Type B pancreatic cell (in vitro differentiated cells): ENCODE data around the gene MAP2K6. TPM values are rescaled to one million over a fixed set of nuclear protein-coding genes. Genes with fewer than 3 reads are reported as not detected.

Experiments
- DNase-seq: peaks from one replicate; pipeline ENCODE4 v3.0.0; 2021; ENCODE audit warnings: mixed read lengths; ENCODE audit not compliant: unreplicated experiment; ENCODE audit errors: extremely low spot score
- H3K27ac Mint-ChIP-seq: 2 replicates; pipeline ENCODE4 v1.8.0; 2021; ENCODE audit warnings: mild to moderate bottlenecking, mixed read lengths
- H3K27me3 Mint-ChIP-seq: 2 replicates; pipeline ENCODE4 v1.8.0; 2021; ENCODE audit warnings: mixed read lengths
- H3K36me3 Mint-ChIP-seq: 2 replicates; pipeline ENCODE4 v1.8.0; 2021; ENCODE audit warnings: mixed read lengths
- H3K4me1 Mint-ChIP-seq: one replicate; pipeline ENCODE4 v1.8.0; 2021; ENCODE audit warnings: mixed read lengths; ENCODE audit not compliant: unreplicated experiment
- H3K4me3 Mint-ChIP-seq: 2 replicates; pipeline ENCODE4 v1.8.0; 2021; ENCODE audit warnings: mild to moderate bottlenecking, mixed read lengths
- H3K9me3 Mint-ChIP-seq: 2 replicates; pipeline ENCODE4 v1.8.0; 2021; ENCODE audit warnings: mixed read lengths
- CTCF ChIP-seq: fragments of 200-600 bp; sonication (generic); conservative IDR thresholded peaks from 2 replicates; pipeline ENCODE4 v1.5.0; 2021; ENCODE audit warnings: antibody characterized with exemption, mild to moderate bottlenecking
- total RNA-seq: library from RNA; stranded (reverse); gene quantifications from 2 replicates; pipeline ENCODE4 v1.2.1, GENCODE V29; 2021; ENCODE audit warnings: low replicate concordance

The MAP2K6 gene
- total RNA-seq, 1 donor from 2014 or later = 28.8 TPM

- no peak for TF ChIP-seq CTCF
- Mint-ChIP-seq H3K4me1 (no peaks in the 10 kb centered on the region), H3K9me3 (no peaks in the 10 kb centered on the region), H3K36me3 (no peaks in the 10 kb centered on the region), H3K27me3 (peaks cover 4% of the 10 kb centered on the region), H3K4me3 (no peak overlapping the region), H3K27ac (no peak overlapping the region)
- no peak for DNase-seq
Measured at GRCh38 chr17:69560987-69561441, 146.5 kb downstream of the MAP2K6 start.

- Mint-ChIP-seq H3K4me3 (no peak overlapping the region), H3K9me3 (no peaks in the 10 kb centered on the region), H3K27me3 (peaks cover 4% of the 10 kb centered on the region), H3K27ac (no peak overlapping the region), H3K36me3 (no peaks in the 10 kb centered on the region), H3K4me1 (no peaks in the 10 kb centered on the region)
- DNase-seq = no peak
- TF ChIP-seq CTCF = no peak
Measured at GRCh38 chr17:69561462-69561861, 147.0 kb downstream of the MAP2K6 start.

GRCh38 chr17:69565447-69565846, 150.9 kb downstream of the MAP2K6 start:
- peaks cover 6% of the 10 kb centered on the region for H3K27me3 Mint-ChIP-seq
- H3K27ac Mint-ChIP-seq = no peak overlapping the region
- H3K4me3 Mint-ChIP-seq = no peak overlapping the region
- H3K9me3 Mint-ChIP-seq = no peaks in the 10 kb centered on the region
- no peaks in the 10 kb centered on the region for H3K36me3 Mint-ChIP-seq
- DNase-seq = no peak
- peaks cover 5% of the 10 kb centered on the region for H3K4me1 Mint-ChIP-seq
- no peak for TF ChIP-seq CTCF

DNA sequence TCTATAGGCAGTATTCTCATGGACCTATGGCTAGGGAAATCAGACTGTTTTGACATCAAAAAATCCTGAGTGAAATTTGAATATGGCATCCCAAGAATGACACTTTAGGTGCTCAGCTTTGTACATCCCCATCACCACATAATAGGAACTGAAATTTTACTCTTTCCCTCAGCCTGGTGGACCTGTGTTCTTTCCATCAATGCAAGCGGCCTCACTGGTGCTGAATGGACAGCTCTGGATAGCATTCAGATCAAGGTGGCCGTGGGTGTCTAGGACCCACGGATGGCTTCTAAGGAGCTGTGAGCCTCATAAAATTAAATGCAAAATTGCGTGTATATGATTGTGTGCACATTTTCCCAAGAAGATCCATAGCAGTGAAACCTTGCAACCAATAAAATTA, 152.6 kb downstream of the MAP2K6 start:
- no peak overlapping the region for H3K4me3 Mint-ChIP-seq
- TF ChIP-seq CTCF = no peak
- peaks cover 5% of the 10 kb centered on the region for H3K4me1 Mint-ChIP-seq
- no peaks in the 10 kb centered on the region for H3K36me3 Mint-ChIP-seq
- no peaks in the 10 kb centered on the region for H3K9me3 Mint-ChIP-seq
- peaks cover 6% of the 10 kb centered on the region for H3K27me3 Mint-ChIP-seq
- no peak for DNase-seq
- H3K27ac Mint-ChIP-seq = no peak overlapping the region

GRCh38 chr17:69572747-69573146, 158.2 kb downstream of the MAP2K6 start:
- H3K4me3 Mint-ChIP-seq = no peak overlapping the region
- peaks cover 2% of the 10 kb centered on the region for H3K27me3 Mint-ChIP-seq
- TF ChIP-seq CTCF = no peak
- H3K4me1 Mint-ChIP-seq = peaks cover 28% of the 10 kb centered on the region
- DNase-seq = no peak
- no peaks in the 10 kb centered on the region for H3K36me3 Mint-ChIP-seq
- no peak overlapping the region for H3K27ac Mint-ChIP-seq
- no peaks in the 10 kb centered on the region for H3K9me3 Mint-ChIP-seq

DNA sequence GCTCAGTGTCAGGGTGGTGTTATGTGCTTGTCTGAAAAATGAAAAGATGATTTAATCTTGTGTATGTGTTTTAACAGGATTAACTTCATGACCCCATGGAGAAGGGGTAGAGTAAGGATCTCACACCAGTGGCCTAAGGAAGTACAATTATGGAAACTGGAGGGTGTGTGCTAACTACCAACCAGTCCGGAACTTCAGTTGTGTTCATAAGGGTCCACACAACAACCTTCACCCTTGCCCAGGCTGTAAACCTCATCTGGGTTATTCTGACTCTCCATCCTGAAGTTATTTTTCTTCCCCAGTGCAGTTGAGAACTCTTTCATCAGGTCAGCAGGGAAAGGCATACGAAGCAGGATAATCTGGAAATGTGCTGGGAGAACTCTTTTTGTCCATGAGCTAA, 158.9 kb downstream of the MAP2K6 start:
- Mint-ChIP-seq H3K27ac (no peak overlapping the region), H3K27me3 (peaks cover 2% of the 10 kb centered on the region), H3K4me3 (no peak overlapping the region), H3K36me3 (no peaks in the 10 kb centered on the region), H3K9me3 (no peaks in the 10 kb centered on the region), H3K4me1 (peaks cover 28% of the 10 kb centered on the region)
- no peak for DNase-seq
- TF ChIP-seq CTCF = no peak
